ENCODE results near the gene CGB3. TPM values are rescaled to one million over a fixed set of nuclear protein-coding genes. Genes with fewer than 3 reads are reported as not detected.

The CGB3 gene
- total and polyA plus RNA-seq, 10 of the 15 experiments (the other 5 are each of a cell fraction or from before 2014, with no cell fraction given): not detected

GRCh38 chr19:48990400-48990799 lies 33.7 kb downstream of the CGB3 start:
- peaks cover 45% of the 10 kb centered on the region for H3K79me2 ChIP-seq (ENCODE audit: control insufficient read depth, insufficient read depth, low read length)
- WGBS (ENCODE audit: insufficient coverage, insufficient replicate concordance, low lambda C conversion rate, missing lambda C conversion rate): 100% methylated on average over 4 of the region's 4 CpGs
- no peak overlapping the region for H2AFZ ChIP-seq (ENCODE audit: control insufficient read depth, low read depth, low read length)
- TSS peak; percentile 30 for BruUV-seq (replicated peaks)
- POLR2A ChIA-PET: no interaction called here
- peak overlapping the region; percentile 7; the same call in 1 of the 2 replicates for H3K4me2 ChIP-seq (ENCODE audit: control insufficient read depth, insufficient read depth)
- TF ChIP-seq BMI1 (IDR thresholded peaks at IDR 0.05; ENCODE audit: borderline replicate concordance) (no peak), ATF2 (IDR thresholded peaks at IDR 0.05; ENCODE audit: low read length) (no peak), STAT3 (IDR thresholded peaks at IDR 0.05; ENCODE audit: low read depth, low read length) (no peak), ZBED1 (IDR thresholded peaks at IDR 0.05; ENCODE audit: borderline replicate concordance) (no peak), BCLAF1 (IDR thresholded peaks at IDR 0.05) (no peak)
- ATAC-seq (no peak), DNase-seq (ENCODE audit: low read depth, low spot score) (no peak), FAIRE-seq (peak; percentile 54)
- RAD21 ChIA-PET (ENCODE audit: unreplicated experiment): no interaction called here
- peaks cover 3% of the 10 kb centered on the region for H3K4me1 ChIP-seq (ENCODE audit: control insufficient read depth, insufficient read depth, low read length)
- intact Hi-C loops (cut with micrococcal nuclease; ENCODE audit: unreplicated experiment): no loop called here
- no peaks in the 10 kb centered on the region for H3K9me3 ChIP-seq (replicated peaks; ENCODE audit: control insufficient read depth, insufficient read depth, low read length)
- SMC1A ChIA-PET (ENCODE audit: uncharacterized antibody, unreplicated experiment): interaction anchor here (1.1 kb wide), 1 partner anchor 12 kb away, joined by 3 read pairs; no protein-coding TSS in a partner anchor
- no peaks in the 10 kb centered on the region for H3K27me3 ChIP-seq (replicated peaks in 1 of 2; ENCODE audit: control insufficient read depth in 2 of 2, insufficient read depth in 2 of 2, low read length in 1 of 2)
- CTCF ChIA-PET: interaction anchor here (1.1 to 4.0 kb wide), 2 partner anchors 11 to 19 kb away, joined by 3 to 55 read pairs; no protein-coding TSS in a partner anchor
- H4K20me1 ChIP-seq (ENCODE audit: control insufficient read depth, insufficient read depth): no peaks in the 10 kb centered on the region
- in situ Hi-C loops (cut with MboI): no loop called here
- H3K9ac ChIP-seq (ENCODE audit: control insufficient read depth, insufficient read depth, low read length): no peak overlapping the region
- H3K36me3 ChIP-seq (ENCODE audit: control insufficient read depth in 2 of 2, insufficient read depth in 2 of 2, low read length in 1 of 2): peaks cover 0 to 15% of the 10 kb centered on the region in 2 experiments; a peak in 3 of 4 replicates
- H3K4me3 ChIP-seq: no peak overlapping the region
- no peak overlapping the region for H3K27ac ChIP-seq (ENCODE audit: control insufficient read depth, insufficient read depth)

All from GM12878 (cell line).